Muscle layer of colon (tissue), 2 donors: Measurements from ENCODE around the gene LPCAT3.

ENCODE experiments used
- H3K27ac ChIP-seq: one replicate; pipeline ENCODE4 v1.7.0; 2013; ENCODE audit warnings: low read depth, mild to moderate bottlenecking, low read length, moderate library complexity
- H3K27me3 ChIP-seq, 2 donors: one replicate each; pipeline ENCODE4 v1.7.0; 2013; ENCODE audit warnings: low read length in 2 of 2, mild to moderate bottlenecking in 2 of 2; ENCODE audit not compliant: insufficient read depth in 2 of 2, control insufficient read depth in 1 of 2
- H3K36me3 ChIP-seq: one replicate; pipeline ENCODE4 v1.7.0; 2013; ENCODE audit warnings: mild to moderate bottlenecking, low read length; ENCODE audit not compliant: insufficient read depth
- H3K4me1 ChIP-seq: one replicate; pipeline ENCODE4 v1.7.0; 2013; ENCODE audit warnings: mild to moderate bottlenecking, low read length; ENCODE audit not compliant: insufficient read depth
- H3K4me3 ChIP-seq, 2 donors: one replicate each; pipeline ENCODE4 v1.7.0; 2013; ENCODE audit warnings: low read length in 2 of 2, low read depth in 1 of 2, mild to moderate bottlenecking in 1 of 2, moderate library complexity in 1 of 2
- H3K9ac ChIP-seq: one replicate; pipeline ENCODE4 v1.7.0; 2013; ENCODE audit warnings: low read length
- H3K9me3 ChIP-seq: one replicate; pipeline ENCODE4 v1.7.0; 2013; ENCODE audit warnings: mild to moderate bottlenecking, low read length
- donor health status: abdominal sarcoma.
- donor health status: Adenocarcinoma of cecum.

Gene LPCAT3

DNA sequence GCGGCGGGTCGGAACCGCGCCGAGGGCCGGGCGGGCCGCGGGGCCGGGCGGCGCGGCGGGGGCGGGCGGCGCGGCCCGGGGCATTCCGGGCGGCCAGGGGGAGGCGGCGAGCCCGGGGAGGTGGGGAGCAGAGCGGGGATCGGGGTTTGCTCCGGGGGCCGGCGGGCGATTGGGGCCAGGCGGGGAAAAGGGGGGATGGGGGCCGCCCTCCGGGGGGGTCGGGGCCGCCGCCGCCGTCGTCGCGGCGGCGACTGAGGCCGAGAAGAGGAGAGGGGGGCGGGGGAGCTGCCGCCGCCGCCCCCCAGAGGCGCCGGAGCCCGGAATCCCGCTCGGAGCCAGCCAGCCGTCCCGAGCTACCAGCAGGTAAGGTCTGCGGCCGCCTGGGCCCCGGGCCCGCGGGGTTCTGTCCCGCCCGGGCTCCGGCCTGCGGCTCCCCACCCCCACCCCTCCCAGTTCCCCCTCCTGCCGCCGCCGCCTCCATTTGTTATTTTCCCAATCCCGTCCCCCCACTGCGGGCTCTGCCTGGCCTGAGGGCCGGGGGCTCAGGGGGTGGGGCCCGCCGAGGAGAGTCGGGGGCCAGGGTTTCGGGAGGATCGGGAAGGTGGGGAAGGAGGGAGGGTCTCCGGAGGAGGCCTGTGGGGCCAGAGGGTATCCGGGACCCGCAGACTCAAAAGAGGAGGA is 90.1 kb downstream of the LPCAT3 start:
- no peaks in the 10 kb centered on the region for H3K27me3 ChIP-seq
- peaks cover 8% of the 10 kb centered on the region for H3K36me3 ChIP-seq
- peaks cover 58% of the 10 kb centered on the region for H3K4me1 ChIP-seq
- H3K4me3 ChIP-seq: peak overlapping the region; percentile 86 to 95
- peak overlapping the region; percentile 99 for H3K9ac ChIP-seq
- peak overlapping the region; percentile 97 for H3K27ac ChIP-seq
- H3K9me3 ChIP-seq: no peaks in the 10 kb centered on the region

DNA sequence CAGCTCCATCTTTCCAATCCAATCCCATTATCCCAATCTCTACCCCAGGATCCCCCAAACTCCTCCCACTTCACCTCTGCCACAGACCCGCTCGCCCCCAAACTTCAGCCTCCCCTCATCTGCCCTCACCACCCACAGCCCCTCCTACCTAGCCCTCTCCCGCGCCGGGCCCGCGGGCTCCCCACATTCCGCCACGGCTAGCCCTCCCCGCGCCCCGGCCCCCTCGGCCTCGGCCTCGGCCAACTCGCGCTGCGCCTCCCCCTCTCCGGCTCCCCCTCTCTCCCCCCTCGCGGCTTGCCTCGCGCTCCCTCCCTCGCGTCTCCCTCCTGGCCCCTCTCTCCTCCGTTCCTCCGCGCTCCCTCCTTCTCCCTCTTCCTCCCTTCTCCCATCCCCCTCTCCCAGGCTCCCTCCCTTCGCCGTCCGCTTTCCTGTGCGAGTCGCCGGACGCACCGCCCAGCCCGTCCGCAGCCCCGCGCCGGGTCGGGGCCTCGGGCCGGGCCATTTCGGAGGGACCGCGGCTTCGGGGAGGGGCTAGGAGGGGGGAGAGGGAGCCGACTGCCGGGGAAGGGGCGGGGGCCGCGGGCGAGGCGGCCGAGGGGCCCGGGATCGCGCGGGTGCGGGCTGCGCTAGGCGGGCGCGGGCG is 90.8 kb downstream of the LPCAT3 start, which contains the start of gene ATN1:
ATN1 (plus strand) TSS at position 581 of the 643 bp plus-strand sequence. CDS start 6,043 bp downstream, outside the sequence.
- H3K36me3 ChIP-seq: peaks cover 8% of the 10 kb centered on the region
- H3K4me1 ChIP-seq: peaks cover 55% of the 10 kb centered on the region
- H3K27ac ChIP-seq: peak within 1 kb of the TSS; percentile 97
- no peaks in the 10 kb centered on the region for H3K9me3 ChIP-seq
- H3K9ac ChIP-seq: peak within 1 kb of the TSS; percentile 99
- no peaks in the 10 kb centered on the region for H3K27me3 ChIP-seq
- peak within 1 kb of the TSS; percentile 86 to 95 for H3K4me3 ChIP-seq
